K562 (cell line): ENCODE results near the gene ASPHD2. TPM values are rescaled to one million over a fixed set of nuclear protein-coding genes. Genes with fewer than 3 reads are reported as not detected.

Experiments
- DIDO1 ChIP-seq: fragments of 450-650 bp; IDR thresholded peaks from 2 replicates; pipeline ENCODE4 v1.6.1; 2016; ENCODE audit warnings: low read depth, missing biosample characterization, missing genetic modification characterization
- MEF2D ChIP-seq: conservative IDR thresholded peaks from 2 replicates; pipeline ENCODE4 v1.6.1; 2016; ENCODE audit warnings: low read depth, missing genetic modification characterization, missing compliant biosample characterization
- polyA plus RNA-seq, 8 experiments: library from polyadenylated mRNA; depleted of rRNA in 4 of 8; stranded (reverse) in 5 of 8; unstranded in 3 of 8; fragments of >200 nt; fragmentation: Nextera tagmentation in 2 of 8; fragmentation: Illumina TruSeq in 1 of 8; extraction: Ambion mirVana in 2 of 8; extraction: Trizol in 1 of 8; gene quantifications; 2 replicates each; pipeline versions ENCODE4 v1.2.1 to v1.2.3, GENCODE V29; 2011 to 2014; ENCODE audit warnings: inconsistent platforms in 1 of 8, missing spikeins in 1 of 8
- total RNA-seq, 7 experiments: library from RNA; depleted of rRNA in 6 of 7; stranded (reverse); fragments of >200 nt in 6 of 7; fragmentation: Illumina TruSeq in 2 of 7; extraction: Trizol in 2 of 7; gene quantifications; 2 replicates each; pipeline versions ENCODE4 v1.2.1 to v1.2.3, GENCODE V29; 2011 to 2021; ENCODE audit warnings: low replicate concordance in 1 of 7
- TF ChIP-seq, protein P1 (sequence below): fragments of 450-650 bp; IDR thresholded peaks from 2 replicates; pipeline ENCODE4 v1.6.1; 2016; ENCODE audit warnings: low read depth
- TF ChIP-seq, protein P2 (sequence below): fragments of 250-450 bp; sonication (Bioruptor Pico); IDR thresholded peaks from 2 replicates; pipeline ENCODE4 v1.4.0; 2020; ENCODE audit warnings: mild to moderate bottlenecking, moderate library complexity

ASPHD2 gene
- total and polyA plus RNA-seq, 9 of the 15 experiments (the other 6 are each of a cell fraction or from before 2014, with no cell fraction given), result 0.18 to 0.64 (median 0.36) TPM

DNA sequence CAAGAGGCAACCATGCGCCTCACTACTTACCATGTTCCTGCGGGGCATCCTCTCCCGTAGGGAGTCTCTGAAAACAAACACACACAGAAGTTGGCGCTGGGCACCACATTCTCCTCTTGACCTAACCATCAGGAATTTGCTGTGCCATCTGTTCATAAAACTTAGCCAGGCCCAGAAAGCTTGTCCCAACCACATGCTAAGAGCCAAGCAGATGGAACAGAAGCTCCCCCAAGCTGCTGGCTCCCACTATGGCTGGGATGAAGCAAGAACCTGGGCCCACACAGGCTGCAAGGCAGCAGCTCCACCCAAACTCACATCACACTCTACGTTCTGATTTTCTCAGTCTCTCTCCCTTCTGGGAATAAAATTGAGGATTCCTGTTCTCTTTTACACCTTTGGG, 37.1 kb downstream of the ASPHD2 start (continued):
- no peak for TF ChIP-seq MEF2D (tag)
- TF ChIP-seq DIDO1 (tag), result no peak
- TF ChIP-seq, protein P1, sequence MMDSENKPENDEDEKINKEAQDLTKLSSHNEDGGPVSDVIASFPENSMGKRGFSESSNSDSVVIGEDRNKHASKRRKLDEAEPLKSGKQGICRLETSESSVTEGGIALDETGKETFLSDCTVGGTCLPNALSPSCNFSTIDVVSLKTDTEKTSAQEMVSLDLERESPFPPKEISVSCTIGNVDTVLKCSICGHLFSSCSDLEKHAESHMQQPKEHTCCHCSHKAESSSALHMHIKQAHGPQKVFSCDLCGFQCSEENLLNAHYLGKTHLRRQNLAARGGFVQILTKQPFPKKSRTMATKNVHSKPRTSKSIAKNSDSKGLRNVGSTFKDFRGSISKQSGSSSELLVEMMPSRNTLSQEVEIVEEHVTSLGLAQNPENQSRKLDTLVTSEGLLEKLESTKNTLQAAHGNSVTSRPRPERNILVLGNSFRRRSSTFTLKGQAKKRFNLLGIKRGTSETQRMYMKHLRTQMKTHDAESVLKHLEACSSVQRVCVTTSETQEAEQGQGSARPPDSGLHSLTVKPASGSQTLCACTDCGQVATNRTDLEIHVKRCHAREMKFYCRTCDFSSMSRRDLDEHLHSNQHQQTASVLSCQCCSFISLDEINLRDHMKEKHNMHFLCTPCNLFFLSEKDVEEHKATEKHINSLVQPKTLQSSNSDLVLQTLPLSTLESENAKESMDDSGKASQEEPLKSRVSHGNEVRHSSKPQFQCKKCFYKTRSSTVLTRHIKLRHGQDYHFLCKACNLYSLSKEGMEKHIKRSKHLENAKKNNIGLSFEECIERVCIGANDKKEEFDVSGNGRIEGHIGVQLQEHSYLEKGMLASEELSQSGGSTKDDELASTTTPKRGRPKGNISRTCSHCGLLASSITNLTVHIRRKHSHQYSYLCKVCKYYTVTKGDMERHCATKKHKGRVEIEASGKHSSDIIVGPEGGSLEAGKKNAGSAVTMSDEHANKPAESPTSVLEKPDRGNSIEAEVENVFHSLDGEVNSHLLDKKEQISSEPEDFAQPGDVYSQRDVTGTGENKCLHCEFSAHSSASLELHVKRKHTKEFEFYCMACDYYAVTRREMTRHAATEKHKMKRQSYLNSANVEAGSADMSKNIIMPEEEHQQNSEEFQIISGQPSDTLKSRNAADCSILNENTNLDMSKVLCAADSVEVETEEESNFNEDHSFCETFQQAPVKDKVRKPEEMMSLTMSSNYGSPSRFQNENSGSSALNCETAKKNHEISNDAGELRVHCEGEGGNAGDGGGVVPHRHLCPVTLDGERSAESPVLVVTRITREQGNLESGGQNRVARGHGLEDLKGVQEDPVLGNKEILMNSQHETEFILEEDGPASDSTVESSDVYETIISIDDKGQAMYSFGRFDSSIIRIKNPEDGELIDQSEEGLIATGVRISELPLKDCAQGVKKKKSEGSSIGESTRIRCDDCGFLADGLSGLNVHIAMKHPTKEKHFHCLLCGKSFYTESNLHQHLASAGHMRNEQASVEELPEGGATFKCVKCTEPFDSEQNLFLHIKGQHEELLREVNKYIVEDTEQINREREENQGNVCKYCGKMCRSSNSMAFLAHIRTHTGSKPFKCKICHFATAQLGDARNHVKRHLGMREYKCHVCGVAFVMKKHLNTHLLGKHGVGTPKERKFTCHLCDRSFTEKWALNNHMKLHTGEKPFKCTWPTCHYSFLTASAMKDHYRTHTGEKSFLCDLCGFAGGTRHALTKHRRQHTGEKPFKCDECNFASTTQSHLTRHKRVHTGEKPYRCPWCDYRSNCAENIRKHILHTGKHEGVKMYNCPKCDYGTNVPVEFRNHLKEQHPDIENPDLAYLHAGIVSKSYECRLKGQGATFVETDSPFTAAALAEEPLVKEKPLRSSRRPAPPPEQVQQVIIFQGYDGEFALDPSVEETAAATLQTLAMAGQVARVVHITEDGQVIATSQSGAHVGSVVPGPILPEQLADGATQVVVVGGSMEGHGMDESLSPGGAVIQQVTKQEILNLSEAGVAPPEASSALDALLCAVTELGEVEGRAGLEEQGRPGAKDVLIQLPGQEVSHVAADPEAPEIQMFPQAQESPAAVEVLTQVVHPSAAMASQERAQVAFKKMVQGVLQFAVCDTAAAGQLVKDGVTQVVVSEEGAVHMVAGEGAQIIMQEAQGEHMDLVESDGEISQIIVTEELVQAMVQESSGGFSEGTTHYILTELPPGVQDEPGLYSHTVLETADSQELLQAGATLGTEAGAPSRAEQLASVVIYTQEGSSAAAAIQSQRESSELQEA, result no peak
- TF ChIP-seq, protein P2, sequence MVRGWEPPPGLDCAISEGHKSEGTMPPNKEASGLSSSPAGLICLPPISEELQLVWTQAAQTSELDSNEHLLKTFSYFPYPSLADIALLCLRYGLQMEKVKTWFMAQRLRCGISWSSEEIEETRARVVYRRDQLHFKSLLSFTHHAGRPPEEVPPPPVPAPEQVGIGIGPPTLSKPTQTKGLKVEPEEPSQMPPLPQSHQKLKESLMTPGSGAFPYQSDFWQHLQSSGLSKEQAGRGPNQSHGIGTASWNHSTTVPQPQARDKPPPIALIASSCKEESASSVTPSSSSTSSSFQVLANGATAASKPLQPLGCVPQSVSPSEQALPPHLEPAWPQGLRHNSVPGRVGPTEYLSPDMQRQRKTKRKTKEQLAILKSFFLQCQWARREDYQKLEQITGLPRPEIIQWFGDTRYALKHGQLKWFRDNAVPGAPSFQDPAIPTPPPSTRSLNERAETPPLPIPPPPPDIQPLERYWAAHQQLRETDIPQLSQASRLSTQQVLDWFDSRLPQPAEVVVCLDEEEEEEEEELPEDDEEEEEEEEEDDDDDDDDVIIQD (CRISPR knock-in tag), result no peak
